ENCODE measurements around the gene PAPSS2. TPM values are rescaled to one million over a fixed set of nuclear protein-coding genes. Genes with fewer than 3 reads are reported as not detected.

PAPSS2 gene
- total RNA-seq, 2 experiments from 2014 or later: not detected

GRCh38 chr10:87613751-87614150, 45.9 kb upstream of the PAPSS2 start:
- DNase-seq (ENCODE audit: low spot score): no peak
- no peak for TF ChIP-seq CTCF (conservative IDR thresholded peaks at IDR 0.05; ENCODE audit: low read length)
- no peak for TF ChIP-seq EZH2phosphoT487 (IDR thresholded peaks at IDR 0.05; ENCODE audit: borderline replicate concordance, low read depth, low read length)
- Histone ChIP-seq H3K4me3 (ENCODE audit: low read depth, low read length, poor library complexity, severe bottlenecking) (no peak overlapping the region), H2AFZ (ENCODE audit: low read length) (no peak overlapping the region), H4K20me1 (ENCODE audit: insufficient read depth, low read length) (no peaks in the 10 kb centered on the region), H3K9me3 (ENCODE audit: low read length) (no peaks in the 10 kb centered on the region), H3K4me2 (ENCODE audit: low read length) (no peak overlapping the region), H3K27ac (ENCODE audit: low read depth, low read length, poor library complexity, severe bottlenecking) (no peak overlapping the region), H3K4me1 (ENCODE audit: insufficient read depth, low read length, poor library complexity, severe bottlenecking) (no peaks in the 10 kb centered on the region), H3K36me3 (ENCODE audit: insufficient read depth, low read length) (no peaks in the 10 kb centered on the region), H3K9me2 (ENCODE audit: insufficient read depth, low read length) (no peaks in the 10 kb centered on the region), H3K79me2 (ENCODE audit: insufficient read depth, low read depth, low read length) (no peaks in the 10 kb centered on the region)
- ChIA-PET POLR2A (interaction anchor here (0.5 to 0.7 kb wide), 3 partner anchors 135 to 1380 kb away, joined by 3 to 8 read pairs (median 4); no protein-coding TSS in a partner anchor), CTCF (ENCODE audit: unreplicated experiment) (no interaction called here)
- intact Hi-C loops (cut with micrococcal nuclease; ENCODE audit: unreplicated experiment): no loop called here
- BruUV-seq (replicated peaks): no TSS peak

GRCh38 chr10:87615856-87616255, 43.8 kb upstream of the PAPSS2 start:
- intact Hi-C loops (cut with micrococcal nuclease; ENCODE audit: unreplicated experiment): no loop called here
- no peak for DNase-seq (ENCODE audit: low spot score)
- Histone ChIP-seq H4K20me1 (ENCODE audit: insufficient read depth, low read length) (no peaks in the 10 kb centered on the region), H3K27ac (ENCODE audit: low read depth, low read length, poor library complexity, severe bottlenecking) (no peak overlapping the region), H3K79me2 (ENCODE audit: insufficient read depth, low read depth, low read length) (no peaks in the 10 kb centered on the region), H3K4me3 (ENCODE audit: low read depth, low read length, poor library complexity, severe bottlenecking) (no peak overlapping the region), H3K4me2 (ENCODE audit: low read length) (no peak overlapping the region), H3K4me1 (ENCODE audit: insufficient read depth, low read length, poor library complexity, severe bottlenecking) (no peaks in the 10 kb centered on the region), H2AFZ (ENCODE audit: low read length) (no peak overlapping the region), H3K9me3 (ENCODE audit: low read length) (no peaks in the 10 kb centered on the region), H3K36me3 (ENCODE audit: insufficient read depth, low read length) (no peaks in the 10 kb centered on the region), H3K9me2 (ENCODE audit: insufficient read depth, low read length) (no peaks in the 10 kb centered on the region)
- TF ChIP-seq EZH2phosphoT487 (IDR thresholded peaks at IDR 0.05; ENCODE audit: borderline replicate concordance, low read depth, low read length): no peak
- no peak for TF ChIP-seq CTCF (conservative IDR thresholded peaks at IDR 0.05; ENCODE audit: low read length)
- ChIA-PET CTCF (ENCODE audit: unreplicated experiment) (no interaction called here), POLR2A (interaction anchor here (1.6 kb wide), 1 partner anchor 46 kb away, joined by 3 read pairs; no protein-coding TSS in a partner anchor)
- no TSS peak for BruUV-seq (replicated peaks)

DNA sequence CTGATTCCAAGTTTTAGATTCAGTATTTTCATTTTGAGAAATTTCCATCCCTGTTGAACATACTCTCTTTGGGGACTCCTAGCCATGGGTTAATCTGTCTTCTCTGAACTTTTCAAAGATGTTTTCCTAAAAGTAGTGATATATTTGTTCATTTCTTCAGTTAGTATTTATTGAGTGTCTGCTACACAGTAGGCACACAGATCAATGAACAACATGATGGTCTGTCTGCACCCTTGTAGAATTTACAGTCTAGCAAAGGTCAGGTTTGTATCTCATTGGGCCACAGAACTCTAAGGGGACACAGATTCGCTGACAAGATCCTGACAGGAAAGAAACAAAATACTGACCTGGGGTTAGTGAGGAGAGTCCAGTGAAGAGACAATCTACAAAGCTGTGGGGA, 42.2 kb upstream of the PAPSS2 start:
- H4K20me1 ChIP-seq (ENCODE audit: insufficient read depth, low read length): no peaks in the 10 kb centered on the region
- no peaks in the 10 kb centered on the region for H3K9me3 ChIP-seq (ENCODE audit: low read length)
- no peaks in the 10 kb centered on the region for H3K36me3 ChIP-seq (ENCODE audit: insufficient read depth, low read length)
- no peak for DNase-seq (ENCODE audit: low spot score)
- no peaks in the 10 kb centered on the region for H3K79me2 ChIP-seq (ENCODE audit: insufficient read depth, low read depth, low read length)
- H3K9me2 ChIP-seq (ENCODE audit: insufficient read depth, low read length): no peaks in the 10 kb centered on the region
- H2AFZ ChIP-seq (ENCODE audit: low read length): no peak overlapping the region
- BruUV-seq (replicated peaks): no TSS peak
- ChIA-PET CTCF (ENCODE audit: unreplicated experiment) (no interaction called here), POLR2A (no interaction called here)
- no peak for TF ChIP-seq EZH2phosphoT487 (IDR thresholded peaks at IDR 0.05; ENCODE audit: borderline replicate concordance, low read depth, low read length)
- no peak for TF ChIP-seq CTCF (conservative IDR thresholded peaks at IDR 0.05; ENCODE audit: low read length)
- no peak overlapping the region for H3K4me2 ChIP-seq (ENCODE audit: low read length)
- intact Hi-C loops (cut with micrococcal nuclease; ENCODE audit: unreplicated experiment): no loop called here
- H3K4me1 ChIP-seq (ENCODE audit: insufficient read depth, low read length, poor library complexity, severe bottlenecking): no peaks in the 10 kb centered on the region
- no peak overlapping the region for H3K27ac ChIP-seq (ENCODE audit: low read depth, low read length, poor library complexity, severe bottlenecking)
- no peak overlapping the region for H3K4me3 ChIP-seq (ENCODE audit: low read depth, low read length, poor library complexity, severe bottlenecking)
